ENCODE measurements around the gene PBRM1. TPM values are rescaled to one million over a fixed set of nuclear protein-coding genes. Genes with fewer than 3 reads are reported as not detected.

The PBRM1 gene
- total RNA-seq, 2 experiments from 2014 or later, result 75.7 to 91.1 TPM

- H3K9me3 ChIP-seq (ENCODE audit: low read length), result no peaks in the 10 kb centered on the region
- H2AFZ ChIP-seq (ENCODE audit: low read length), result no peak overlapping the region
- H3K36me3 ChIP-seq (ENCODE audit: insufficient read depth, low read length), result peaks cover 21% of the 10 kb centered on the region; the same call in 1 of the 2 replicates
- no peak overlapping the region for H3K4me3 ChIP-seq (ENCODE audit: low read depth, low read length, poor library complexity, severe bottlenecking)
- ChIA-PET POLR2A (no interaction called here), CTCF (ENCODE audit: unreplicated experiment) (no interaction called here)
- no peak overlapping the region for H3K4me2 ChIP-seq (ENCODE audit: low read length)
- no peaks in the 10 kb centered on the region for H3K9me2 ChIP-seq (ENCODE audit: insufficient read depth, low read length)
- no peaks in the 10 kb centered on the region for H3K4me1 ChIP-seq (ENCODE audit: insufficient read depth, low read length, poor library complexity, severe bottlenecking)
- no peak overlapping the region for H3K27ac ChIP-seq (ENCODE audit: low read depth, low read length, poor library complexity, severe bottlenecking)
- H4K20me1 ChIP-seq (ENCODE audit: insufficient read depth, low read length), result no peaks in the 10 kb centered on the region
- BruUV-seq (replicated peaks), result no TSS peak
- intact Hi-C loops (cut with micrococcal nuclease; ENCODE audit: unreplicated experiment), result no loop called here
- no peak for TF ChIP-seq EZH2phosphoT487 (IDR thresholded peaks at IDR 0.05; ENCODE audit: borderline replicate concordance, low read depth, low read length)
- TF ChIP-seq, protein P1, sequence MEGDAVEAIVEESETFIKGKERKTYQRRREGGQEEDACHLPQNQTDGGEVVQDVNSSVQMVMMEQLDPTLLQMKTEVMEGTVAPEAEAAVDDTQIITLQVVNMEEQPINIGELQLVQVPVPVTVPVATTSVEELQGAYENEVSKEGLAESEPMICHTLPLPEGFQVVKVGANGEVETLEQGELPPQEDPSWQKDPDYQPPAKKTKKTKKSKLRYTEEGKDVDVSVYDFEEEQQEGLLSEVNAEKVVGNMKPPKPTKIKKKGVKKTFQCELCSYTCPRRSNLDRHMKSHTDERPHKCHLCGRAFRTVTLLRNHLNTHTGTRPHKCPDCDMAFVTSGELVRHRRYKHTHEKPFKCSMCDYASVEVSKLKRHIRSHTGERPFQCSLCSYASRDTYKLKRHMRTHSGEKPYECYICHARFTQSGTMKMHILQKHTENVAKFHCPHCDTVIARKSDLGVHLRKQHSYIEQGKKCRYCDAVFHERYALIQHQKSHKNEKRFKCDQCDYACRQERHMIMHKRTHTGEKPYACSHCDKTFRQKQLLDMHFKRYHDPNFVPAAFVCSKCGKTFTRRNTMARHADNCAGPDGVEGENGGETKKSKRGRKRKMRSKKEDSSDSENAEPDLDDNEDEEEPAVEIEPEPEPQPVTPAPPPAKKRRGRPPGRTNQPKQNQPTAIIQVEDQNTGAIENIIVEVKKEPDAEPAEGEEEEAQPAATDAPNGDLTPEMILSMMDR (conservative IDR thresholded peaks at IDR 0.05; ENCODE audit: low read length), result no peak
- no peak for DNase-seq (ENCODE audit: low spot score)
- no peaks in the 10 kb centered on the region for H3K79me2 ChIP-seq (ENCODE audit: insufficient read depth, low read depth, low read length)
These were observed 163.6 kb downstream of the PBRM1 start for GRCh38 chr3:52521881-52522650.

GRCh38 chr3:52521488-52521824 is 164.3 kb downstream of the PBRM1 start:
- Histone ChIP-seq H2AFZ (ENCODE audit: low read length) (no peak overlapping the region), H3K4me1 (ENCODE audit: insufficient read depth, low read length, poor library complexity, severe bottlenecking) (no peaks in the 10 kb centered on the region), H3K4me3 (ENCODE audit: low read depth, low read length, poor library complexity, severe bottlenecking) (no peak overlapping the region), H3K27ac (ENCODE audit: low read depth, low read length, poor library complexity, severe bottlenecking) (no peak overlapping the region), H3K36me3 (ENCODE audit: insufficient read depth, low read length) (peaks cover 15% of the 10 kb centered on the region; the same call in 1 of the 2 replicates), H3K79me2 (ENCODE audit: insufficient read depth, low read depth, low read length) (no peaks in the 10 kb centered on the region), H3K4me2 (ENCODE audit: low read length) (no peak overlapping the region), H3K9me3 (ENCODE audit: low read length) (no peaks in the 10 kb centered on the region), H3K9me2 (ENCODE audit: insufficient read depth, low read length) (no peaks in the 10 kb centered on the region), H4K20me1 (ENCODE audit: insufficient read depth, low read length) (no peaks in the 10 kb centered on the region)
- BruUV-seq (replicated peaks), result no TSS peak
- intact Hi-C loops (cut with micrococcal nuclease; ENCODE audit: unreplicated experiment), result no loop called here
- ChIA-PET POLR2A (no interaction called here), CTCF (ENCODE audit: unreplicated experiment) (no interaction called here)
- TF ChIP-seq, protein P1 (conservative IDR thresholded peaks at IDR 0.05; ENCODE audit: low read length), result no peak
- TF ChIP-seq EZH2phosphoT487 (IDR thresholded peaks at IDR 0.05; ENCODE audit: borderline replicate concordance, low read depth, low read length), result no peak
- DNase-seq (ENCODE audit: low spot score), result no peak

- H3K4me1 ChIP-seq (ENCODE audit: insufficient read depth, low read length, poor library complexity, severe bottlenecking), result no peaks in the 10 kb centered on the region
- H4K20me1 ChIP-seq (ENCODE audit: insufficient read depth, low read length), result no peaks in the 10 kb centered on the region
- H3K4me2 ChIP-seq (ENCODE audit: low read length), result no peak overlapping the region
- POLR2A ChIA-PET, result no interaction called here
- no peaks in the 10 kb centered on the region for H3K79me2 ChIP-seq (ENCODE audit: insufficient read depth, low read depth, low read length)
- TF ChIP-seq, protein P1 (conservative IDR thresholded peaks at IDR 0.05; ENCODE audit: low read length), result no peak
- no peak for TF ChIP-seq EZH2phosphoT487 (IDR thresholded peaks at IDR 0.05; ENCODE audit: borderline replicate concordance, low read depth, low read length)
- no peak overlapping the region for H2AFZ ChIP-seq (ENCODE audit: low read length)
- DNase-seq (ENCODE audit: low spot score), result no peak
- no TSS peak for BruUV-seq (replicated peaks)
- H3K27ac ChIP-seq (ENCODE audit: low read depth, low read length, poor library complexity, severe bottlenecking), result no peak overlapping the region
- no peaks in the 10 kb centered on the region for H3K9me2 ChIP-seq (ENCODE audit: insufficient read depth, low read length)
- H3K9me3 ChIP-seq (ENCODE audit: low read length), result no peaks in the 10 kb centered on the region
- CTCF ChIA-PET (ENCODE audit: unreplicated experiment), result no interaction called here
- H3K4me3 ChIP-seq (ENCODE audit: low read depth, low read length, poor library complexity, severe bottlenecking), result no peak overlapping the region
- intact Hi-C loops (cut with micrococcal nuclease; ENCODE audit: unreplicated experiment), result no loop called here
- H3K36me3 ChIP-seq (ENCODE audit: insufficient read depth, low read length), result peaks cover 10% of the 10 kb centered on the region; the same call in 1 of the 2 replicates
These were observed 164.8 kb downstream of the PBRM1 start for GRCh38 chr3:52520716-52521487.
